ENCODE data around the gene CYTH1. TPM values are rescaled to one million over a fixed set of nuclear protein-coding genes. Genes with fewer than 3 reads are reported as not detected.
A peak's percentile ranks its signal among the peaks of the same experiment; 100 is the strongest.

Gene CYTH1
- total RNA-seq, 1 experiment from 2014 or later = 21.7 TPM

DNA sequence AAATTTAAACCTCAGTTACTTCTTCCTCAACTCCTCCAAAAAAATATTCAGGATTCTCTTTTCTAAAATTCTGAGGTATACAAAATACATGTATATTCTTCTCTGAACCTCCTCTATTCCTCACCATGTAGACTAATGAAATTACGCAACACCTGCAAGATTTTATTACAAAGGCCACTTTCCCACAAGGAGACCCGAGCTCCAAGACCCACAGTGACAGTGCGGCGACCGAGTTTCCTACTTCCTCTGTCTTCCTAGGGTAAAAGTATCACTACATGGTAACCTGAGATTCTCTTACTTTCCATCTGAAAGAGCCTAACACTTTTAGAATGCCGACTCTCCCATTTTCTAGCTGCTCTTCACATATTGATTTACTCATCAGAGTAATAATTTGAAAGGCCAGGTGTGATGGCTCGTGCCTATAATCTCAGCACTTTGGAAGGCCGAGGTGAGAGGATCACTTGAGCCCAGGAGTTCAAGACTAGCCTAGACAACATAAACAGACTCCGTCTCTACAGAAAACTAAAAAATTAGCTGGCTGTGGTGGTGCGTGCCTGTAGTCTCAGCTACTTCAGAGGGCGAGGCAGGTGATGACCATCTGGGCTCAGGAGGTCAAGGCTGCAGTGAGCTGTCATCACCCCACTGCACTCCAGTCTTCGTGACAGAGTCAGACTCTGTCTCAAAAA, 35.7 kb downstream of the CYTH1 start:
- DNase-seq (ENCODE audit: low spot score) = no peak
- in situ Hi-C loops (cut with HindIII; ENCODE audit: low sequenced_read_pairs) = no loop called here

DNA sequence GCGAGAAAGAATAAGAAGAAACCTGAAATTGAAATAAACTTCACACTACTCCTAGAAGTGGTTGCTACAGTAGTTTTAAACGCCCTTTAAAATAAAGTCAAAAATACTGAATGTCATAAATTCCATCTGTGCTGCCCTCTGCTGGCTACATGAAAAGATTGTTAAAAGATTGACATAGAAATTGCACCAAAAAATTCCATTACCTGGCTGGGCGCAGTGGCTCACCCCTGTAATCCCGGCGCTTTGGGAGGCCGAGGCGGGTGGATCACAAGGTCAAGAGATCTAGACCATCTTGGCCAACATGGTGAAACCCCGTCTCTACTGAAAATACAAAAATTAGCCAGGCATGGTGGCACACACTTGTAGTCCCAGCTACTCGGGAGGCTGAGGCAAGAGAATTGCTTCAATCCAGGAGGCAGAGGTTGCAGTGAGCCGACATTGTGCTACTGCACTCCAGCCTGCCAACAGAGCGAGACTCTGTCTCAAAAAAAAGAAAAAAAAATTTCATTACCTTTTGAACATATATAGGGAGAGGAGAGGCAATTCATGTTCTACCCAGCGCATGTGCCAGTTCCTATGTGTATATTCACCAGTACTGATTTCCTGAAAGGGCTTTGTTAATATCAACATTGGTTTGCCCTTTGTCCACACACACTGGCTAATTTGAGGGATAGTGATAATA, 36.5 kb downstream of the CYTH1 start:
- in situ Hi-C loops (cut with HindIII; ENCODE audit: low sequenced_read_pairs) = no loop called here
- DNase-seq (ENCODE audit: low spot score) = peak; percentile 74

DNA sequence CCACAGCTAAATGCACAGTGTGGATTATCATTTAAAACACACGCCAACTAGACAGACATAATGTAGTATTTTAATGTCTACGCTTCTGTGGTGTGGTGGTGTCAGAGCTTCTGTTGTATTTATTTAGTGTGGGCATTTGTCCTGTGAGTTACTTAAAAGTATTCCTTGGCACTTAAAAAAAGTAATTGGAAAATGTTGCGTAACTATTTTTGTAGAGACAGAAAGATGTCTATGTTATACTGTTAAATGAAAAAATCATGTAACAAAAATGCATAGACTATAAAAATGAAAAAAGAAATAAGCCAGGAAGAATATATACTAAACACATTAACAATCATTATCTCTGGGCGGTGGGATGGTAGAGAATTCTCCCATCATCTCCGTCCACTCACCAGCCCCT, 39.2 kb downstream of the CYTH1 start:
- no peak for DNase-seq (ENCODE audit: low spot score)
- in situ Hi-C loops (cut with HindIII; ENCODE audit: low sequenced_read_pairs) = no loop called here

DNA sequence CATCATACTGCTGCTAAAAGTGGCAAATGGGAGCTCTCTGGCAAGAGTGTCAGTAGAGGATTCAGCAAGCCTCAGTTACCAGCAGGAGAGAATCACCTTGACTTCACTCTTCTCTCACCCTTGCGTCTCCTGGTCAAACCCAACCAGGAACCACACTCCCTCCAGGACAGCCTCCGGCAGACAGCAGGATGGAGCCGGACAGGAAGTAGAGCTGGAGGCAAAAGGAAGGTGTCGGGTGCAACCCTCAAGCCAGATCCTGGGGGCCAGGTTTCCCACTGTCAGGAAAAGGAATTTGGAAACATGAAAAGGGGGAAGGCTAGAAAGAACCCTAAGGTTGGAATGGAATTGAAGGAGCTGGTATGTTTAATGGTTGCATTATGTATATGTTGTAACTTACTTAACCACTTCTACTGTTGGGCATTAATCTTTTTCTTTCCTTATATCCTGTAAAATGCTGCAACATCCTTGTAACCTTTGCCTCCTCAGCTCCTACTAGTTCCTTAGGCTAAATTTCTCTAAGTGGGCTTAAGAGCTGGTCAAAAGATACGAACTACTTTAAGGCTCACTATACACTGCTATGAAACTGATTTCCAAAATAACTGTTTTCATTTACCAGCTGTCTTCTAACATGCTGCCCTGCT, 40.3 kb downstream of the CYTH1 start:
- DNase-seq (ENCODE audit: low spot score) = no peak
- in situ Hi-C loops (cut with HindIII; ENCODE audit: low sequenced_read_pairs) = no loop called here

DNA sequence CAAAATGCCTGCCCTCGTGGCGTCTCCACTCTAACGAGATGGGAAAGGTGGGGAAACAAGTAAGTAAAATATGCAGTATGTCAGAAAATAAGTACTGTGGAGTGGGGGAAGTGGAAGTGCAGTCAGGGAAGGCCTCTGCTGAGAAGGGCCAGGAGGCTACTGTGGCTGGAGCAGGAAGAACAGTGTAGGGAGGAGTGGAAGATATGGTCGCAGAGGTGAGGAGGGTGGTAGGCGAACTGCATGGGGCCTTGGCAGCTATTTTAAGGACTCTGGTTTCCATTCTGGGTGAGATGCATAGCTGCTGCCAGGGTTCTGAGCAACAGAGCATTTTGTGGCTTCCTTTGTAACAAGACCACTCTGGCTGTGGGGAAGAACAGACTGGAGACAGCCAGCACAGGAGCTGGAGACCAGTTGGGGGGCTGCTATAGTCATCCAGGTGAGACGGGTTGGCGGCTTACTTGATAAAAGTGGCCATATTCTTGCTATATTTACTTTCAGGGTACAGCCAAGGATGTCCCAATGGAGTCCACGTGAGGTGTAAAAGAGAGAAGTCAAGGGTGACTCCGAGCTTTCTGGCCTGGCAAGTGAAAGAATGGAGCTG, 42.6 kb downstream of the CYTH1 start:
- DNase-seq (ENCODE audit: low spot score) = no peak
- in situ Hi-C loops (cut with HindIII; ENCODE audit: low sequenced_read_pairs) = no loop called here

- no peak for DNase-seq (ENCODE audit: low spot score)
- in situ Hi-C loops (cut with HindIII; ENCODE audit: low sequenced_read_pairs) = no loop called here
Observed at GRCh38 chr17:78738698-78739097, 43.4 kb downstream of the CYTH1 start.

- no peak for DNase-seq (ENCODE audit: low spot score)
- in situ Hi-C loops (cut with HindIII; ENCODE audit: low sequenced_read_pairs) = no loop called here
Observed at GRCh38 chr17:78738278-78738677, 43.8 kb downstream of the CYTH1 start.

DNA sequence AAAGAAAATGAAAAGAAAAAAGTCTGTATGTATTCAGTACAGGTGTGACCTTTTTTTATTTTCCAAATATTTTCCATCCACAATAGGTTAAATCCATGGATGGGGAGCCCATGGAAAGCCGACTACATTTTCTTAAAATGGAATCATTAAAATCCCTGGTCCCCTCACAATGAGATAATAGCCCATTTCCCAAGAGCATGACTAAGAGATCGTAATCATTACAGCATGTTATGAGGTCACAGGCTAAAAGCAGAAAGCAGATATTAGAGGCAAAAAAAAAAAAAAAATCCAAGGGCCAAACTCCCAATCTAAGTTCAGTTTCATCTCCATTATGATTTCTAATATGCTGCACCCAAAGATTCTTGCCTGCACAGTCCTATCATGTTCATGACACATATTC, 44.7 kb downstream of the CYTH1 start:
- in situ Hi-C loops (cut with HindIII; ENCODE audit: low sequenced_read_pairs) = no loop called here
- DNase-seq (ENCODE audit: low spot score) = no peak

- peak; percentile 81 for DNase-seq (ENCODE audit: low spot score)
- in situ Hi-C loops (cut with HindIII; ENCODE audit: low sequenced_read_pairs) = no loop called here
Observed at GRCh38 chr17:78736526-78737079, 45.5 kb downstream of the CYTH1 start.

DNA sequence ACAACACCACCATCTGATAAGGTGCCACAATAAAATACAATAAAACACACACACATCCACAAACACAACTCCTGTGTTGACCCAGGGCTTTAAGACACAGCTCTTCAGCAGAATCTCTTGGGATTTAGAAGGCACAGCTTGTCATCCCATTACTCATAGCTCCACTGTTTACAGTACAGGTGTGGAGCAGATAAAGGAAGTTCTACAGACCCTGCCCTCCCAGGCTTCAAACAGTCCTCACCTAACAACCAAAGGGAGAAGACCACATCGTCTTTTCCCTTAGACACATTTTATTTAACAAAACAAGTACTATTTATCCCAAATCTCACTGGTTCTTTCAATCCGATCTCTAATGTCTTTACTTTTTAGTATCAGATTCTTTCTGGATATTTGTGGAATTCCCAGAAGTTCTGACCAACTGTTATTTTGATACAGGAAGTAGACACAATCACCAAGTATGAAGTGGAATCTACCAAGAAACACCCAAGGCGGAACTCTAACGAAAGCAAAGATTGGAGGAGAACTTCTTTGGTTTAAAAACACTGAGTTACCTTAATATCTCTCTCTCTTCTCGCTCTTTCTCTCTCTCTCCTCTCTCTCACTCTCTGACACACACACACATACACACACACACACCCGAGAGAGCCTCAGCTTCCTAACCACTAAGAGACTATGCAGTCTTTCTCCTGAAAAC, 46.1 kb downstream of the CYTH1 start:
- DNase-seq (ENCODE audit: low spot score) = no peak
- in situ Hi-C loops (cut with HindIII; ENCODE audit: low sequenced_read_pairs) = no loop called here

DNA sequence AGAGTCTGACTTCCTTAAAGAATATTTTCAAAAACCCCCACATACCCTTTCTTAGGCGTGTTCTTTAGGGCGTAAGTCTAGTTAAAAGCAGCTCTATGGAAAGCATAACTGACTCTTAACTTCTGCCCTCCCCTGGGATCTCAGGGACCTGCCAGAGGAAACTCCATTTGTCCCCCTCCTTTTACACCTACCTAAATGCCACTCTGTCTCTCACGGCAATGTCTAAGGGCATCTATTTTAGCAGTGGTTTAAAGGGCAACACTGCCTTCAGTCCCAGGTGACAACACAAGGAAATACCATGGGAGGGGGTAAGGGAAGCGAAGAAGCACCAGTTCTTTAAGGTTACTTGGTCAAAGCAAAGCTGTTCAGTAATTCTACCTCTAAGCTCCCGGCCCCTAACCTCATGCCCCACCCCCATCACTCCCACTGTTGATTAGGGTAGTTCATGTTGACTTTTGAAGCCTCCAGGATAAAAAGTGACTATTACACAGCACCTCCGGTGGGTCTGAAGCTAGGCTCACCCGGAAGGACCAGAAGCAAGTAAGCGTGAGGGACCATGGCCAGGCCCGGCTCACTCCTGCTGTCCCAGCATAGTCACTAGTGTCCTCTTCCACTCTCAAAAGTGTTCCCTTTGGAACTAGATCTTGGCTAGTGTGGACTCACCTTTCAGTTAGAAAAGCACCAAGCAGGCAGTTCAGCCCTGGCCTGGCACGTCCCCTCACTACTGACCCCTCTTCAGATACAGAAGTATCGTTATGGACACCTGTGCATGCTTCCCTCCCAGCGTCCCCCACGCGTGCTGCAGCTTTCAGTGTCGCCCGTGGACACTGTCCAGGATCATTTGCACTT, 47.1 kb downstream of the CYTH1 start:
- in situ Hi-C loops (cut with HindIII; ENCODE audit: low sequenced_read_pairs) = no loop called here

DNA sequence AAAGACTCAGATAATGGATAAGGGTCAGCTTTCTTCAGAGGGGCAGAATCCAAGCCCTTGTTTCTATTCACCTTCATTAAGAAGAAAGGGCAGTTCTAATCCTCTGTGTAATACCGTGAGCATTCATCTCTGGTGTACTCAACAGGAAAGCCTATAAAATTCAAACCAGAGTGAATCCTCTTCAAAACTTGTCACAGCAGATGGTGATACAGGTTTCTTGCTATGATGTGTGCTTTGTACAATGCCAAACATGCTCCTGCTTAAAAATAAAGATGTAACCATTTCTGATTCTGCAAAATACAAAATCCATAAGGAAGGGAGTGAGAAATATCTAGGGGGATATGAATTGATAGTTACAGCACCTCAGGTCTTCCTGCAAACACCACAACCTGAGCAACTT, 49.7 kb downstream of the CYTH1 start:
- no peak for DNase-seq (ENCODE audit: low spot score)
- in situ Hi-C loops (cut with HindIII; ENCODE audit: low sequenced_read_pairs) = no loop called here

More for the DNA sequence above, 47.1 kb downstream of the CYTH1 start:
- DNase-seq (ENCODE audit: low spot score) = no peak

GRCh38 chr17:78731904-78732303, 50.2 kb downstream of the CYTH1 start:
- no peak for DNase-seq (ENCODE audit: low spot score)
- in situ Hi-C loops (cut with HindIII; ENCODE audit: low sequenced_read_pairs) = no loop called here

DNA sequence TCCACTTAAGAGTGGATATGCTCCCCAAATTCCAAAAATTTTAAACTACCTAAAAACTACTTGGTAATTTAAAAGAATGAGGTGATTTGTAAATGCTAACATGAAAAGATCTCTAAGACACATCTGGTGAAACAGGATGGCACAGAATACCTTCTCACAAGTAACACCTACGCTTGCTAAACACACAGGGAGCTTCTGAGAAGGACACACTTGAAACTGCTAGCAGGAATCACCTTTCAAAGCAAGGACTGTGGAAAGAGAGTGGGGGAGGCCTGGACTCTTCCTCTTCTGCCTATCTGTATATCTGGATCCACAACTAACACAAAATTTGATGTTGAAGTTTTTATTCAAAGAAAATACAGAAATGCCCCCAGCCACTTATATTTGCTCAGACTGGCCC, 52.4 kb downstream of the CYTH1 start:
- in situ Hi-C loops (cut with HindIII; ENCODE audit: low sequenced_read_pairs) = no loop called here
- DNase-seq (ENCODE audit: low spot score) = no peak

DNA sequence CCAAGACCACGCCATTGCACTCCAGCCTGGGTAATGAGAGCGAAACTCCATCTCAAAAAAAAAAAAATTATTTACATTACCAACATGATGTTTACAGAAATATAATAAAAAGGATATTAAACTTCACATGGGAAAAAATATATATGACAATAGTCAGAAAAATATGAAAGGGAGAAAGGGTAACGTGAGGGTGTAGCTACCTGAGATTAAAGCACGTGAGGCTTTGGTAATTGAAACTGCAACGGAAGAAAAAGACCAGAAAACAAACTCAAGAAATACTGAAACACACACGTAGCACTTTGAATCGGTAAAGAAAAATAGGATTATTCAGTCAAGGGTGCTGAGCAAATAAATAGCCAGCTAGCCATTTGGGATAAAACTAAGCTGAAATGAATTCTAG, 53.6 kb downstream of the CYTH1 start:
- no peak for DNase-seq (ENCODE audit: low spot score)
- in situ Hi-C loops (cut with HindIII; ENCODE audit: low sequenced_read_pairs) = no loop called here

GRCh38 chr17:78727476-78728229, 54.4 kb downstream of the CYTH1 start:
- in situ Hi-C loops (cut with HindIII; ENCODE audit: low sequenced_read_pairs) = no loop called here
- no peak for DNase-seq (ENCODE audit: low spot score)

DNA sequence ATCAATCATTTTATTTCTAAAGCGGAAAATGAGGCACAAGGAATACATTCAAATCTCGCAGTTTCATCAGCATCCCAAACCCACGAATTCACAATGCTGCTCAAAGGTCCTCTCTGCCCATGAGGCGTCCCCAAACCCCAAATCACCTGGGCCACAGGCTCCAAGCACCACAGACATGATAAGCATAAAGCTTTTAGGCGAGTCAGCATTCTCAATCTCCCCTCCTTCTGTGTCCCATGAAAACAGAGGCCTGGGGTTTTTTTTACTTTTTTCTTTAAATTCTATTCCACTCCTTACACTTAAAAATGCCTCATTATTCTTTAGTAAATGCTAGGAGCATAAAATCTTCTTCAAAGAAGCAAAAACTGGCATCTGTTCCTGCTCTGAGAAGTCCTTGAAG, 55.0 kb downstream of the CYTH1 start:
- DNase-seq (ENCODE audit: low spot score) = no peak
- in situ Hi-C loops (cut with HindIII; ENCODE audit: low sequenced_read_pairs) = no loop called here

GRCh38 chr17:78726513-78726912, 55.6 kb downstream of the CYTH1 start:
- no peak for DNase-seq (ENCODE audit: low spot score)
- in situ Hi-C loops (cut with HindIII; ENCODE audit: low sequenced_read_pairs) = no loop called here
